G401 (cell line): Measurements from ENCODE around the gene RBM20. TPM values are rescaled to one million over a fixed set of nuclear protein-coding genes. Genes with fewer than 3 reads are reported as not detected.
"Not testable (repeated sequence)": the region's sequence is repeated elsewhere in the genome, so short reads cannot be mapped to it uniquely, and the experiment has no call there.

Source experiments
- DNase-seq: peaks from one replicate; pipeline ENCODE4 v3.0.0-alpha.2; 2015; ENCODE audit warnings: low spot score
- in situ Hi-C: cut with HindIII; loops from 2 replicates; pipeline ENCODE4 v1.10.0; 2016; ENCODE audit warnings: low sequenced_read_pairs, mixed read lengths
- total RNA-seq: library from RNA; depleted of rRNA; stranded (reverse); fragments of >200 nt; shearing (Covaris generic); gene quantifications from 2 replicates; pipeline ENCODE4 v1.2.3, GENCODE V29; 2014

Gene RBM20
- total RNA-seq, 1 experiment from 2014 or later: 2.7 TPM

- in situ Hi-C loops: no loop called here
- DNase-seq: no peak
Observed at GRCh38 chr10:110644598-110645462, 694 bp downstream of the RBM20 start.

GRCh38 chr10:110646417-110647135 lies 2.4 kb downstream of the RBM20 start:
- in situ Hi-C loops: no loop called here
- DNase-seq: no peak

- no peak for DNase-seq
- in situ Hi-C loops: no loop called here
Observed at GRCh38 chr10:110647136-110647430, 2.9 kb downstream of the RBM20 start.

- in situ Hi-C loops: no loop called here
- DNase-seq: no peak
Observed at GRCh38 chr10:110648692-110649346, 4.7 kb downstream of the RBM20 start.

GRCh38 chr10:110649347-110650264 lies 5.5 kb downstream of the RBM20 start:
- in situ Hi-C loops: no loop called here

GRCh38 chr10:110650265-110650668 lies 6.1 kb downstream of the RBM20 start:
- in situ Hi-C loops: no loop called here
- no peak for DNase-seq

More at GRCh38 chr10:110649347-110650264, 5.5 kb downstream of the RBM20 start:
- DNase-seq: no peak

- no peak for DNase-seq
- in situ Hi-C loops: no loop called here
Observed at GRCh38 chr10:110651044-110651958, 7.2 kb downstream of the RBM20 start.

- no peak for DNase-seq
- in situ Hi-C loops: no loop called here
Observed at GRCh38 chr10:110652475-110653118, 8.5 kb downstream of the RBM20 start.

- no peak for DNase-seq
- in situ Hi-C loops: no loop called here
Observed at GRCh38 chr10:110655320-110655719, 11.2 kb downstream of the RBM20 start.

GRCh38 chr10:110656612-110657011 lies 12.5 kb downstream of the RBM20 start:
- no peak for DNase-seq
- in situ Hi-C loops: no loop called here

GRCh38 chr10:110657973-110658691 lies 14.0 kb downstream of the RBM20 start:
- in situ Hi-C loops: no loop called here

GRCh38 chr10:110659558-110659957 lies 15.4 kb downstream of the RBM20 start:
- DNase-seq: no peak
- in situ Hi-C loops: no loop called here

More at GRCh38 chr10:110657973-110658691, 14.0 kb downstream of the RBM20 start:
- no peak for DNase-seq

- DNase-seq, in situ Hi-C loops: not testable (repeated sequence)
Observed at GRCh38 chr10:110660289-110660688, 16.2 kb downstream of the RBM20 start.

GRCh38 chr10:110661292-110661691 lies 17.2 kb downstream of the RBM20 start:
- no peak for DNase-seq
- in situ Hi-C loops: no loop called here

GRCh38 chr10:110664483-110665420 lies 20.6 kb downstream of the RBM20 start:
- in situ Hi-C loops: no loop called here
- DNase-seq: no peak

- in situ Hi-C loops: not testable (repeated sequence)
Observed at GRCh38 chr10:110666259-110666658, 22.1 kb downstream of the RBM20 start.

More at GRCh38 chr10:110666259-110666658, 22.1 kb downstream of the RBM20 start:
- not testable (repeated sequence) for DNase-seq
